ENCODE measurements around the gene C1orf53. TPM values are rescaled to one million over a fixed set of nuclear protein-coding genes. Genes with fewer than 3 reads are reported as not detected.

Gene C1orf53
- total and polyA plus RNA-seq, 9 of the 15 experiments (the other 6 are each of a cell fraction or from before 2014, with no cell fraction given): 0.31 to 3.2 (median 2.3) TPM

GRCh38 chr1:197862221-197862620 is 40.2 kb upstream of the C1orf53 start:
- H2AFZ ChIP-seq (ENCODE audit: low read depth, low read length): no peak overlapping the region
- no peak for ATAC-seq
- H4K20me1 ChIP-seq (replicated peaks; ENCODE audit: control insufficient read depth, insufficient read depth, low read length): no peaks in the 10 kb centered on the region
- WGBS (ENCODE audit: insufficient coverage, low coverage, missing lambda C conversion rate): 7% methylated on average over 3 of the region's 3 CpGs
- H3K9me3 ChIP-seq (replicated peaks; ENCODE audit: control insufficient read depth, insufficient read depth, low read depth, low read length): no peaks in the 10 kb centered on the region
- FAIRE-seq: no peak
- H3K4me3 ChIP-seq: no peak overlapping the region
- intact Hi-C loops (cut with micrococcal nuclease): loop anchor here (10.0 kb wide), 1 partner anchor 537 kb away; no protein-coding TSS in a partner anchor
- H3K79me2 ChIP-seq (ENCODE audit: control insufficient read depth, insufficient read depth, low read length): no peaks in the 10 kb centered on the region
- CTCF ChIA-PET (ENCODE audit: low intra/inter-chr PET ratio): no interaction called here
- H3K9me1 ChIP-seq (ENCODE audit: control insufficient read depth, insufficient read depth, low read length): no peaks in the 10 kb centered on the region
- no peak overlapping the region for H3K4me2 ChIP-seq (ENCODE audit: insufficient read depth, low read length)
- H3K27me3 ChIP-seq (ENCODE audit: control insufficient read depth in 2 of 2, insufficient read depth in 2 of 2, low read length in 2 of 2): no peaks in the 10 kb centered on the region
- no peak for DNase-seq (ENCODE audit: extremely low read depth in 1 of 4, low spot score in 3 of 4)
- BruUV-seq (replicated peaks): no TSS peak
- H3K36me3 ChIP-seq (ENCODE audit: control insufficient read depth, insufficient read depth, low read length): no peaks in the 10 kb centered on the region
- H3K9ac ChIP-seq (ENCODE audit: insufficient read depth in 1 of 2, low read depth in 2 of 2, low read length in 2 of 2): no peak overlapping the region
- in situ Hi-C loops (cut with MboI): no loop called here
- POLR2A ChIA-PET: no interaction called here
- H3K27ac ChIP-seq (ENCODE audit: extremely low read depth, low read depth, low read length): no peak overlapping the region
- TF ChIP-seq ESRRB (CRISPR knock-in tag; IDR thresholded peaks at IDR 0.05; ENCODE audit: borderline replicate concordance) (no peak), SMAD4 (CRISPR knock-in tag; conservative IDR thresholded peaks at IDR 0.05) (no peak), YY1 (IDR thresholded peaks at IDR 0.05; ENCODE audit: borderline replicate concordance in 1 of 3, control insufficient read depth in 1 of 3, extremely low read depth in 1 of 3, insufficient read depth in 3 of 3, insufficient read length in 1 of 3, insufficient replicate concordance in 2 of 3, low read depth in 1 of 3, low read length in 2 of 3) (no peak), ZNF280B (CRISPR knock-in tag; IDR thresholded peaks at IDR 0.05) (no peak), ZNF277 (CRISPR knock-in tag; IDR thresholded peaks at IDR 0.05; ENCODE audit: borderline replicate concordance) (no peak), MNT (conservative IDR thresholded peaks at IDR 0.05) (no peak), MECOM (CRISPR knock-in tag; IDR thresholded peaks at IDR 0.05) (no peak), DACH1 (IDR thresholded peaks at IDR 0.05; ENCODE audit: partially characterized antibody) (no peak), ZNF324 (CRISPR knock-in tag; IDR thresholded peaks at IDR 0.05) (no peak), SFPQ (IDR thresholded peaks at IDR 0.05; ENCODE audit: low read depth, low read length) (no peak)
- H3K4me1 ChIP-seq (replicated peaks in 1 of 2; ENCODE audit: control insufficient read depth in 2 of 2, insufficient read depth in 2 of 2, low read length in 2 of 2): no peaks in the 10 kb centered on the region
